Head of caudate nucleus (tissue), 42 donors: ENCODE results near the gene RHEB.

Experiments used
- DNase-seq, 42 donors: peaks; one replicate each; pipeline versions ENCODE4 v3.0.0 to v3.0.0-alpha.2; 2020 to 2021; ENCODE audit warnings: mixed read lengths in 7 of 42
- intact Hi-C: fragments of 100-400 bp; cut with DNase I; formaldehyde crosslinking; loops from one replicate; pipeline ENCODE4 v1.15.0; 2022

The RHEB gene

DNA sequence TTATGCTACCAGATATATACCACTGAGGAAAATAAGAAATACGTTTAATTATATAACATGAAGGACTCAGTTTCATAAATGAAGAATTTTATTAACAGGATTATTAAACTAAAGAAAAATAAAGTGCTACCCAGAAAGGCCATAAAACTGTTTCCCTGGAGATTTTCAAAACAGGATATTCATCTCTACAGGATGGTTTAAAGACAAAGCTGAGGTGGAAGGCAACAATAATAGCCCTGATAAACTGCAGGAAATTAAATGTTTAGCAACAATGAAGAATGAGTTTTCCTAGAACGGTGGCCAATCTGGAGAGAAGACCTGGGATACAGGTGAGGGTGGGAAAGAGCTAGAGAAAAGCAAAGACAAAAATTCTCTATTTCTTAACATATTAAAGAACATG lies 11.9 kb downstream of the RHEB start:
- no peak for DNase-seq
- intact Hi-C loops, result no loop called here

DNA sequence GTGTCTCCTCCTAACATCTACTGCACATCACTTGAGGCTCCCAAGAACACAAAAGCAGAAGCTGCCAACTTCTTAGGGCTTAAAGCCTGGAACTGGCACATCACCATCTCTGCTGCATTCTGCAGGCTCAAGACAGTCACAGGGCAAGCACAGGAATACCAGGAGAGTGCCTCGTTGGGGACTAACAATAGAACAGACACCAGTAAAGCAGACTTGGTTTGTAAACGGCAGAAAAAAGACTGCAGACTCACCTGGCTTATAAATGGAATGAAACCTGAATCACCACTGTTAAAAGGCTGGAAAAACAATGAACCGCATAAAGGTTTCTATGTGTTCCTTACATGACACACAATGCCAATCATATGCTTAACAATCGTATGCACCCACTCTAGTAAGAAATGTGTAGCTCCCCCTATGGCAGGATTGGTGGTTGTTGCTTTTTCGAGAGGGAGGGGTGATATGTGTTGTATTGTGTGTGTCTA lies 12.8 kb downstream of the RHEB start:
- intact Hi-C loops, result no loop called here
- peak in 15 of 42 donors; percentile 12 to 55 (median 26) for DNase-seq

DNA sequence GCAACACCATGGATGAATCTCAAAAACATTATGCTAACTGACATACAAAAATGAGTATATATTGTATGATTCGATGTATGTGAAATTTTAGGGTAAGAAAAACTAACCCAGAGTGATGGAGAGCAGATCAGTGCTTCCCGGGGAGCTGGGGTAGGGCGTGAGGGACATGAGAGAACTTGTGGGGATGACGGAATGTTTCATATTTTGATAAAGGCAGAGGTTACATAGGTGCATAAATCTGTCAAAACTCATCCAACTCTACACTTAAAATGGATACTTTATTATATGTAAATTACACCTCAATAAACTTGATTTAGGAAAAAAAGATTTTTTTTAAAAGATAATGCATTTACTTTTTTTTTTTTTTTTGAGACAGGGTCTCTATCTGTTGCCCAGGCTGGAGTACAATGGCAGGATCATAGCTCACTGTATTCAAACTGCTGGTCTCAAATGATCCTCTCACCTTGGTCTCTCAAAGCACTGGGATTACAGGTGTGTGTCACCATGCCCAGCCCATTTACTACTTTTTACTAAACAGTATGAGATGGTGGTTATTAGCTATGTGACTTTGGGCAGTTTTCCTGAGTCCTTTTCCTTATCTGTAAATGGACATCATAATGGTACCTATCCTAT lies 13.7 kb downstream of the RHEB start:
- no peak for DNase-seq
- intact Hi-C loops, result no loop called here

DNA sequence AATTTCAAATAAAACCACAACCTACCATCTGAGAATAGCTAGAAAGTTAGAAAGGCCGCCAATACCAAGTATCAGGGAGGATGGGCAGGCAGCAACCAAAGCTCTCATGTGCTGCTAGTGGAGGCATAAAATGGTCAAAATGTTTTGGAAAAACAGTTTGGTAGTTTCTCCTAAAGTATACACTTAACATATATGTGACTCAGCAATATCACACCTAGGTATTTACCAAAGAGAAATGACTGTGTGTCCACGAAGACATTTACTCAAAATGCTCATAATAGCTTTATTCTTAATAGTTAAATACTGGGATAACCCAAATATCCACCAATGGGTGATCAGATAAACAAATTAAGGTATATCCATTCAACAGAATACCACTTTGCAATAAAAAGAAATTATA lies 14.3 kb downstream of the RHEB start:
- no peak for DNase-seq
- intact Hi-C loops, result no loop called here

DNA sequence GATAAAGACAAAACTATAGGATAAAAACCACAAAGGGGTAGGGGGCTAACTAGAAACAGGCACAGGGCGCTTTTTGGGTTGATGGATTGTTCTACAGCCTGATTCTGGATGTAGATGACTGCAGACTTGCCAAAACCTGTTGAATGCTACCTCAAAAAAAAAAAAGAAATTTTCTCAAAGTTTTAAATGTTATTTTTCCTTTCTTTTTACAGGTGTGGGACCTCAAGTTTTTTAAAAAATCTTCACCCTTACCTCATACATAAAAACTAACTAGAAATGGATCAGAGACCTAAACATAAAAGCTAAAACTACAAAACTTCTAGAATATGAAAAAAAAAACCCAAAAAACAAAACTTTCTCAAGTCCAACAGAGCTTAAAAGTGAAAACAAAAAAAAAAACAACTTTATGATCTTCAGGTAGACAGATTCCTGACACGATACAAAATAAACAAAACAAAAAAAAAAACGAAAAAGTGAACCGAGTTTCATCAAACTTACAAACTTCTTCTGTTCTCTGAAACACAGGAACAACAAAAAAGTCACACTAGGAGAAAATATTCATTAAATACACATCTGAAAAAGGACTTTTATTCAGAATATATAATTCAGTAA lies 14.9 kb downstream of the RHEB start:
- DNase-seq, result no peak
- intact Hi-C loops, result no loop called here

DNA sequence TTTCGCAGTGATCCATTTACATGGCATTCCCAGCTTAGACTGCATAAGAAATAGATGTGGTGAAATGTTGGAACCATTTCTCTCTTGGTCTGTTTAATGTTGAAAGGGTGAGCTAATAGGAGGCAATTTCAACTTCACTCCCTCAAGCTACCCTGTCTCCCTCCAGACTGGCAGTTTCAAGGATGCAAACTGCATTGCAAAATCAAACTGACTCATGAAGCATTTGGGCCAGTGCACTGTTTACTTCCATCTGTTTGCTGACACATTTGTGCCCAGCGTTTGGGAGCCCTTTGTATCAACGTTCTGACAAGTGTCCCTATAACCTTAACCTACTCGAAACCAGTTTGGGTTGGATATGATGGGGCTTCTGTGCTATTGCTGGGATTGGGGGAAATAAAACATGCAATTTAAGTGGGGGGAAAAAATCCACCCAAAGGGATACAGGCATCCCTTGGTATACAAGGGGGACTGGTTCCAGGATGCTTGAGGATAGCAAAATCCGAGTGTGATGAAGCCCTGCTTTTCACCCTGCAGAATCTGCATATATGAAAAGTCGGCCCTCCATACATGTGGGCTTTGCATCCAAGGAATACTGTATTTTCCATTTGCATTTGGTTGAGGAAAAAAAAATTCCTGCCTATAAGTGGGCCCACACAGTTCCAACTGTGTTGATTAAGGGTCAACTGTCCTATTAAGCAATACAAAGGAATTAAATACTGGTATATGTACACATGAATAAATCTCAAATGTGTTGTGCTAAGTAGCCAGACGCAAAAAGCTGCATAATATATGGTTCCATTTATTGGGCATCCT lies 15.6 kb downstream of the RHEB start:
- intact Hi-C loops, result no loop called here
- peak in 3 of 42 donors; percentile 13 to 68 (median 50) for DNase-seq

DNA sequence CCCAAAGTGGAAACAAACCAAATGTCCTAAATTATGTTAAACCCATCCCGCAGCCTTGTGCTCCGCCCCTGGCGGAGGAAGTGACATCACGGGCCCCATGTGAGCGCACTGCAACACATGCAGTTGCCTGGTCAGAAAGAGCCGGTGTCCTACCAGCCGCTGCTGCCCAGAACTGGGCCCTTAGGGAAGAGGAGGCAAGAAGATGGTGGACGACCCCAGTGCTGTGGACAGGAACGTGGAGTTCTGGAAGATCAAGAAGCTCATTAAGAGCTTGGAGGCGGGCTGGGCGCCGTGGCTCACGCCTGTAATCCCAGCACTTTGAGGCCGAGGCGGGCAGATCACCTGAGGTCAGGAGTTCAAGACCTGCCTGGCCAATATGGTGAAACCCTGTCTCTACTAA lies 18.0 kb downstream of the RHEB start:
- intact Hi-C loops, result no loop called here

DNA sequence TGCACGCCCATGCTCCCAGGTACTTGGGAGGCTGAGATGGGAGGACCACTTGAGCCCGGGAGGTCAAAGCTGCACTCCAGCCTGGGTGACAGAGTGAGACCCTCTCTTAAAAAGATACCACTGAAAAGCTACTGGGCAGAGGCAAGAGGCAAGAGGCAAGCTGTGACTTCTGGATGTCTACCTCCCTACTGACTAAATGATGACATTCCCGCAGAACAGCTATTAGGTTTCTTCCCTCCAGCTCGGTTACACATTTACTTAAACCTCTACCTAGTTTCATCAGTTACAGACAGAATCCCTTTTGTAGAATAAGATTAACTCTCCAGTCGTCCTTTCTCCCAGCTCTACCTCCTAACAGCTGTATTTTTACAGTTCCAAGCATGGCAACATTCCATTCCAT lies 21.2 kb downstream of the RHEB start:
- intact Hi-C loops, result no loop called here

More for the DNA sequence above, 18.0 kb downstream of the RHEB start:
- no peak for DNase-seq

DNA sequence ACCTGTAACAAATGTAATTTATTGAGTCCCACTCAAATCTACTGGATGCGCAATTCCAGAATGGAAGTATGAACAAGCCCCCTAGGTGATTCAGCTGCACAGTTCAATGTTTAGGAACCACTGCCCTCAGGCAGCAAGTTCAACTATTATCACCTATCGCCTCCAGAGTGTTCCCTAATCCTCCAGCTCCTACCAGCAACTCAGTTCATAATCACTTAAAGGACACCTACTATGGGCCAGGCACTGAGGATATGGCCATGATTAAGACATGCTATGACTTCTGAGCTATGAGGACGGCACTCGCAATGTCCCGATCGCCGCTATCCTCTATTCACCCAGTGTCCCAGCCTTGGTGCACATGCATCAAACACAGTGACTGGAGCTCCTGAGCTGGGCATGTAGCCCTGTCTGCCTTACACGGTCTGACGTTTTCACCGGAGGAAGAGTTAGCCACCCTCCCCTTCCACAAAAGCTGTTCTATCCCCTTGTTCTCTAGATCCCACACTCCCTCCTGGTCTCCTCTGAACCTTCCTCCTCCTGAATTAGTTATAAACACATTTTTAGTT lies 22.3 kb downstream of the RHEB start:
- intact Hi-C loops, result no loop called here
- DNase-seq, result no peak

More for the DNA sequence above, 21.2 kb downstream of the RHEB start:
- no peak for DNase-seq

DNA sequence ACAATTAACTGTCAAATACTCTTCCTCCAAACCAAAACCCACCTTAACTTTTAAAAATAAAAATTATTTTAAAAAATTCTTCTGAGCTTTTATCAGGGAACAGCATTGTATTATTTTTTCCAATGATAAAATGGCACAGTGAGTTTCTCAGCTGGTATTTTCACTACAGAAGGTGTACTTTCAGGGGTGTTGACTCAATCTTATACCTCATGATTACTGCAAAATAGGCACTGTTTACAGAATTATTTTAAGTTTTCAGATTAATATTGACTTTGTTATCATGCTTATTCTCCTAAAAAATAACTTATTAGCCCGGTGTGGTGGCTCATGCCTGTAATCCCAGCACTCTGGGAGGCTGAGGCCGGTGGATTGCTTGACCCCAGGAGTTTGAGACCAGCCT lies 24.3 kb downstream of the RHEB start:
- no peak for DNase-seq
- intact Hi-C loops, result no loop called here

DNA sequence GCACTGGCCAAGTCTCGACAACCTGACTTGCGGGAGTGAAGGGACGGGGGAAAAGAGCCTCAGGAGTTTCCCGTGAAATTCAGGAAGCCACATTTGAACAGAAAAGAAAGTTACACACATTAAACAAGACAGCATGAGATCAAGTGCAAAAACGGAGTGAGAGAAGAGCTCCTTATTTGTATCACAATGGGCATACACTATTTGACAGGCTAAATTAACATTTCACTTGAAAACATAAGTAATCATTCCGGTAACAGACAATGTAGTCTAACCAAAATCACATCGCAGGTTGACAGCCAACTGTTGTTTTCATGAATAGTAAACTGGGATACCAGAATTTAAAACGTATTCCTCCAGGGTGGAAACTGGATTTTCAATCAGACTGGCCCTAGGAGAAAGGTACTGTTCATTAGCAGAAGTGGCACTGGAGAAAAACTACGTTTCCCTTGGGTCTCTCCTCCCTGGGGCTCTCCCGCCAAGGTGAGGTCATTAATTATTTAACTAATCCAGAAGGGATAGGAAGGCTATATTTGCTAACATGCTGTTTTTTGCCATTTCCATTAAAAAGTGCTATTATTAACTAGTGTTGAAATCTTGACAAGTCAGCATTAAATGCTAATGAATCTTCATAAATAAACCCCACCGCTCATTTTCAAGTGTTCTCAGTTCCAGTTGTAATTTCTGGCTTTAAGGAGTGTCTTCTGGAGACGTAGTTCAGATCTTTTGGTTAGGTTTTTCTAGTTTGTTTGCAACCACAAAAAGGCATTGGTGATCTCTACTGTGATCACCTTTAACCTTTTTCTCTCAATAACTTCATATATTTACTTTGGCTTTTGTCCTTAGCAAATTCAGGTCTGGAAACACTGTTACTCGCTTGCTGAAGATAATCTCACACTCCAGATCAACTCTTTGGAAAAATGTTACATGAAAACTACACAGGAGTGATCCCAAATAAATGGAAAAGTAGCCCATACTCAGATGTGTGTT lies 25.1 kb downstream of the RHEB start:
- intact Hi-C loops, result no loop called here
- DNase-seq, result no peak

DNA sequence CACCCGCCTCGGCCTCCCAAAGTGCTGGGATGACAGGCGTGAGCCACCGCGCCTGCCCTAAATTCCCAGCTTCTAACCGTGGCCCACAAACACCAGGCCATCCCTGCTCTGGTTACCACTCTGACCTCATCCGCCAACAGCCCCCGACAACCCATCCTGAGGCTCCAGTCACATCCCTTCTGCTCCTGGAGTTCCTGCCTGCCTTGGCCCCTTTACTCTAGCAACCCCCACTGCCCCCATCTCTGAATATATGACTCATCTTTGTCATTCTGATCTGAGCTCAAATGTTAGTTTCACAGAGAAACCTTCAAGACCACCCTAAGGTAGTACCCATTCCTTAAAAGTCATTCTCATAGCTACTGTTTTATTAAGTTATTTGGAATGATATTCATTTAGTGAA lies 26.6 kb downstream of the RHEB start:
- DNase-seq, result no peak
- intact Hi-C loops, result no loop called here

DNA sequence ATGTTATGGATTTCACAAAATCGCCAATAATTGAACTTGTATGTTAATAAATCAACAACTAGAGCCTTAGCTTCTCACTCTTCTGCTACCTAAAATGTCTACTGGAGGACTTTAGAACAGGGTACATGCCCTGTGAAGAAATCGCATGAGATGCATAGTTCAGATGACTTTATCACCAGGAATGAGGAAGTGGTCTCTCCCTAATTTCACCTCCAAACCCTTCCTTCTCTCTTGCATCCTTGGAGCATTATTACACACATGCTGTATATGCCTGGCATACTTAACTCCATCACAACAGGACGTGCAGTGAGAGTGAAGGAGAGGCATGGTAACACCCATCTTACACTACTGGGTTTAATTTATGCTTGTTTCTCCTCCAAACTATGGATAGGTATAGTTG lies 27.8 kb downstream of the RHEB start:
- DNase-seq, result no peak
- intact Hi-C loops, result no loop called here

DNA sequence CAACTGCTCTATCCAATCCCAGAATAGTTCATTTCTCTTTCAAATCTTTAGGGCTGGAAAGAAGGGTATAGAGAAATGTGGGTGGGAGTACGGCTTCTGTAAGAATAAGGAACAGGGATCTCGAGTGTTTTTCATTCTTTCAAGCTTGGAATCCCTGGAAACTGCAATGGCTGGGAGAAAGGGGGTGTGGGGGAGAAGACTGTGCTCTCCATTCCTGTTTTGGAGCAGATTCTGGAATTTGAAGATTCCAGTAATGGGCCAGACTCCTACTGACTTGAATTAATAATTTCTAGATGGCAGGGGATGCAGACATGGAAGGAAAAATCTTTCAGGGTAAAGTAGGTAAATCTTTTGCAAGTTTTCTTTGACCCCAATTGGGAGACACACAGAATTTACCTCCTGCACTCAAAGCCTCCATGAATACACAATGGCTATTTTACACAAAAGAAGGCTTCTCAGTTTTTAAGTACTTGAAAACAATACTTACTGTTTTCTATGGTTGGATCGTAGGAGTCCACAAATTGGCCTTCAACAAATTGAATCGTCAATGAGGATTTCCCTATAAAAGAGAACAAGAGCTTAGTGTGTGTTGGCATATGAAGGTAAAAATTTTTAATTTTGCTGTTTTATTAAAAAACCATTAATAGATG lies 29.1 kb downstream of the RHEB start:
- DNase-seq, result no peak
- intact Hi-C loops, result no loop called here

DNA sequence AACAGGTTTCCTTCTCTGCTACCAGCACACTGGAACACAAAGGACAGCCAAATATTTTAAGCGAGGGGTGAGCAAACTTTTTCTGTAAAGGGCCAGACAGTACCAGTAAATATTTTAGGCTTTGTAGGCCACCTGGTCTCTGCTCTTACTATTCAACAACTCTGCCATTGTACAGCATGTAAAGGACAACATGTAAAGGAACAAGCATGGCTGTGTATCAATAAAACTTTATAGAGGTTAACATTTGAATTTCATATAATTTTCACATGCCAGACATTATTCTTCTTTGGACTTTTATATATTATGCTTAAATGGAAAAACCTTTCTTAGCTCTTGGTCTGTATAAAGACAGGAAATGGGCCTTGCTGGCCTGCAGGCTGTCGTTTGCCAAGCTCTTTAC lies 30.2 kb downstream of the RHEB start:
- DNase-seq, result no peak

DNA sequence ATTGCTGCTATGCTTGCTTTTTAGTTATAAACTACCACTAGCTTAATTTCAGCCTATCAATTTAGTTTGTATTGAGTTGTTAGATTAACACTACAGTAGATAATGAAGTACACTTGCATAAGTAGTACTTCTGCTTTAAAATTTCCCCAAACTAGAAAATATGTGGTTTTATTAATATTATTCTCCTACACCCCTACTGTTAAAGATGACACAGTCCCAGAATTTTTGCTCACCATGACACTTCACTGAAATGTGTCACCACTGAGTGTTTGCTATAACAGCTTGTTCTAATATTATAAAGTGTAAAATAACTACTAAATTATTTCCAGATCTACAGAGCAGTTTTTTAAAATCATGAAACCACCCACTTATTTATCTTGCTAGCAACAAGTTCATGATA lies 31.6 kb downstream of the RHEB start:
- intact Hi-C loops, result no loop called here
- DNase-seq, result no peak

More for the DNA sequence above, 30.2 kb downstream of the RHEB start:
- intact Hi-C loops, result no loop called here

DNA sequence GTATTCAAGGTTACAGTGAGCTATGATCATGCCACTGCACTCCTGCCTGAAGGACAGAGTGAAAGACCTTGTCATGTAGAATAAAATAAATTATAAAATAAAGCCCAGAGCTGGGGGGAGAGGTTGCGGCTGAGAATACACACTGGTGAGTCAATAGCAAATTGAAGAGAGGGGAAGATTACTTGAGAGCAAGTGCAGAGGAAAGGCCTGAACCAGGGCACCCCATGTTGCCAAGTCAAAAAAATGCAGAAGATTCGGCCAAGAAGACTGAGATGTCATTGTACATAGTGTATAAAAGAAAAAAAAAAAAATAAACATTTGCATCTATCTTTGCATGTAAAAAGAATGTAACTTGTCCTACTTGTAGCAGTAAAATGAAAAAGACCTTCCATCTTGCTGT lies 32.5 kb downstream of the RHEB start:
- intact Hi-C loops, result no loop called here
- no peak for DNase-seq

DNA sequence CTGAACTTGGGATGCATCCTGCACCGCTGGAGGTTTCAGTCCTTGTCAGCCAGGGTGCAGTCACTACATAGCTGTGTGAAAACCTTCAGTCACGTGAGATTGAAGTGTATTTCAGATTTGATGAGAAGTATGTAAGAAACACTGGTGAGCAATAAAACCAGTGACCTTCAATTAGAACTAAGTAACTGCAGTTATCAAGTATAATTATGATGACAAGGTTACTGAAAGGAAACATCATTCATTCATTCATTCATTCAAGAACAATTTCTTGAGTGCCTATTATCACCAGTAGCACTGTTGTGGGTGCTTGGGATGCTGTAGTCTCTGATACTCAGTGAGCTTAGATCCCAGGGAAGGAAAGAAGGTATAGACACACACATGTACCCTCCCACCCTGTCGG lies 33.6 kb downstream of the RHEB start:
- intact Hi-C loops, result no loop called here
- DNase-seq, result no peak
